Islet of Langerhans (tissue), 1 donor: Measurements from ENCODE around the gene MRPL33.

ENCODE experiments used
- FAIRE-seq: peaks from one replicate; lab custom pipeline; 2011; peaks lifted over from hg19 to GRCh38; lab: Jason Lieb, UNC

Gene MRPL33

GRCh38 chr2:27809761-27810241 is 38.3 kb downstream of the MRPL33 start:
- no peak for FAIRE-seq

DNA sequence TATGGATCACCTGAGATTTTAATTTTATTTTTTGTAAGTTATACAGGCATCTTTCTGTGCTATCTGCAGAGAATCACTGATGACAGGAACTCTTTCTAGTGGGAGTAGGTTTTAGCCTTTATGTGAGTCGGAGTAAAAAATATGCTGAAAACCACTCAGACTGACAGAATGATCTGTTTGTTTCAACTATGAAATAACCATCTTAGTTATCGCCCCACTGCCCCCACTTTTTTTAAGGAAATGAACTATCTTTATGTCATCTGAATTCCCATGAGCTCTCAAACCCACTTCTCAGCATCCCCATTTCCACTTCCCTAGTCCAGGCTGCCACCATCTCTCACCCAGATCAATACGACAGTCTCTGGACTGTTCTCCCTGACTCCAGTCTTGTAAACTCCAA is 38.9 kb downstream of the MRPL33 start:
- no peak for FAIRE-seq

- FAIRE-seq, result no peak
Observed at GRCh38 chr2:27811768-27812167, 40.2 kb downstream of the MRPL33 start.

DNA sequence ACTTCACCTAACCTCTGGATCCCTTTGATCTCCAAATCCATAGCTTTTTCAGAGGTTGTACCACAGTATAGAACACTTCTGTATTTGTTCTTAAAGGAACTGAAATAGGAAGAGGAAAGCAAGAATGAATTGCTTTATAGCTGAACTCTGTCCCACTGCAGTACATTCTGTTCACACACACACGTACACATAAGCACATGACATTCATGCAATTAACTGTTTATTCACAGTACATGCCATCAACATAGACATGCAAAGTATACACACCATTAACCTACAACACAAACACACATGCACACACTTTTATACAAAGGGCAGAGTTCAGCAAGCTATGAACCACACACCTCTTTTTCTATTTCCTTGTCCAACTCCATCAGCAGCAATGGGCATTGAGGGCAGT is 43.2 kb downstream of the MRPL33 start:
- FAIRE-seq, result no peak

DNA sequence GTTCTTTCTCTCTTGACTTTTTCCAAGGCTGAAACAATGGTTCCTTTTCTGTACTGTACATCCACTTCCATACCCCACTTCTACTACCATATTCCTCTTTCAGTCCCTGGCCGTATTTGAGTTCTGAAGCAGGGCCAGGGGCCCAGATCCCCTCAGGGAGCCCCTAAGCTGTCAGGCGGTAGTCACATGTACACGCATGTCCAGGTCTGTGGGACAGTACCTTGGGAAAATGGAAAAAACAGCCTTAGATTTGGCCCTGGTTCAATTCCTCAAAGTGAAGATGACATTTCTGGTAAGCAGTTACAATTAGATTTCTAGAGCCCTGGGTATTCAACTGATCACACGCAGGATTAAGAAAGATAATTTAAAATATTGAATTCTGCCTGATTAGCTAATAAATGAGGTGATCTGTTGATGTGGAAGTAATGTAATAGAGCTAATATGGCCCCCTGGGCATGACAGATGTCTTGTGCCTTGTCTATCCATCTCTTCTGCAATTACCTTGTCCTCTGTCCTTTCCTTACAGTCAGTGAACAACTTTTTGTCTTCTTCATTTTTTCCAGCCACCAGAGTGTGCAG is 44.4 kb downstream of the MRPL33 start:
- no peak for FAIRE-seq

GRCh38 chr2:27822049-27822448 is 50.5 kb downstream of the MRPL33 start:
- FAIRE-seq, result no peak

GRCh38 chr2:27823135-27823534 is 51.6 kb downstream of the MRPL33 start:
- FAIRE-seq, result no peak

DNA sequence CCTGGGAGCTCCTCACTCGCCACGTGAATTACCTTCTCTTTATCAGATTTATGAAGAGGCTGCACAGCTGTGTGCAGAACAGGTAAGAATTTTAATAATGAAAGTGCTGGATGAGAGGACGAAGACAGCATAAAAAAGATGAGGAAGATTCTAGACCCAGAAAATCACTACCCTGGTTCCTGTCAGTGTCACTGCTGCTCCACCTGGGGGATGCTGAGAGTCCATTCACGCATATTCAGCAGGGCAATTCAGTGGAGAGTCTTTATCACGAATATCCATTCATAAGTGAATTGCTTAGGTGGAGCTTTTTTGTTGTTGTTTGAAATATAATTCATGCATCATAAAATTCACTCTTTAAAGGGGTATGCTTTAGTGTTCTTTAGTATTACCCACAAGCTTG is 52.0 kb downstream of the MRPL33 start:
- FAIRE-seq, result no peak

DNA sequence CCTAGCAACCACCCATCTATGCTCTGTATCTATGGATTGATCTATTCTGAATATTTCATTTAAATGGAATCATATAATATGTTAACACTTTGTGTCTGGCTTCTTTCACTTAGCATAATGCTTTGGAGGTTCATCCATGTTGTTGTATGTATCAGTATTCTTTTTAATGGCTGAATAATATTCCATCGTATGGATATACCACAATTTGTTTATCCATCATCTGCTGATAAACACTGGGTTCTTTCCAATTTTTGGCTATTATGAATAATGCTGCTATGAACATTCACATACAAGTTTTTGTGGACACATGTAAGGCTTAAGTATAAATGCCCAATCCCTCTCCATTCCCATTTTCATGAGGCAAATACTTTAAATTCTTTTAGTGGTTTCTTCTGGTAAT is 52.9 kb downstream of the MRPL33 start:
- FAIRE-seq, result no peak

DNA sequence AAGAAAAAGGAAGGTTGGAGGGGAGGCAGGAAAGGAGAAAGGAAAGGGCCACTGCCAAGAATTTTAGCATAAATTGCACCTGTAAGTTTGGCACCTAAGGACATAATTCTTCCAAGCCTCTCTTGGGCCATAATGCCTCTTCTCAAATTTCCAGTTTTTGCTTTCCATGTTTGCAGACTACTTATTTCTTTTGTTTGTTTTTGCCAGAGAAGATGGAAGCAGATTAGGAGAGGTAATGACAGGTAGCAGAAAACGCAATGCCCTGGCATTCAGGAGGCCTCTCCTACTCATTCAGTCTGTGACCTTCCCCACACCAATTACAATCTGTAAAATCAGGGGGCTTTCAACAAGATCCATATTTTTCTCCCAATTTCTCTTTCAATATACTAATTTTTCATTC is 56.8 kb downstream of the MRPL33 start:
- FAIRE-seq, result no peak
